MM.1S (cell line): ENCODE results near the gene GNAI2.

ENCODE experiments used
- EZH2 ChIP-seq: fragments of 300-600 bp; sonication (generic); optimal IDR thresholded peaks from 2 replicates; pipeline ENCODE3; 2017; ENCODE audit warnings: low read depth, mild to moderate bottlenecking, antibody characterized with exemption, low read length, mixed read lengths
- EZH2phosphoT487 ChIP-seq: fragments of 300-600 bp; sonication (generic); IDR thresholded peaks from 2 replicates; pipeline ENCODE4 v1.6.1; 2018; ENCODE audit warnings: antibody characterized with exemption, low read length
- TF ChIP-seq, protein P1 (sequence below): fragments of 300-600 bp; sonication (generic); IDR thresholded peaks from 2 replicates; pipeline ENCODE4 v1.5.1; 2016; ENCODE audit warnings: antibody characterized with exemption, low read length, mixed read lengths

GRCh38 chr3:50245831-50246516 is 10.0 kb downstream of the GNAI2 start:
- no peak for TF ChIP-seq EZH2
- TF ChIP-seq, protein P1, sequence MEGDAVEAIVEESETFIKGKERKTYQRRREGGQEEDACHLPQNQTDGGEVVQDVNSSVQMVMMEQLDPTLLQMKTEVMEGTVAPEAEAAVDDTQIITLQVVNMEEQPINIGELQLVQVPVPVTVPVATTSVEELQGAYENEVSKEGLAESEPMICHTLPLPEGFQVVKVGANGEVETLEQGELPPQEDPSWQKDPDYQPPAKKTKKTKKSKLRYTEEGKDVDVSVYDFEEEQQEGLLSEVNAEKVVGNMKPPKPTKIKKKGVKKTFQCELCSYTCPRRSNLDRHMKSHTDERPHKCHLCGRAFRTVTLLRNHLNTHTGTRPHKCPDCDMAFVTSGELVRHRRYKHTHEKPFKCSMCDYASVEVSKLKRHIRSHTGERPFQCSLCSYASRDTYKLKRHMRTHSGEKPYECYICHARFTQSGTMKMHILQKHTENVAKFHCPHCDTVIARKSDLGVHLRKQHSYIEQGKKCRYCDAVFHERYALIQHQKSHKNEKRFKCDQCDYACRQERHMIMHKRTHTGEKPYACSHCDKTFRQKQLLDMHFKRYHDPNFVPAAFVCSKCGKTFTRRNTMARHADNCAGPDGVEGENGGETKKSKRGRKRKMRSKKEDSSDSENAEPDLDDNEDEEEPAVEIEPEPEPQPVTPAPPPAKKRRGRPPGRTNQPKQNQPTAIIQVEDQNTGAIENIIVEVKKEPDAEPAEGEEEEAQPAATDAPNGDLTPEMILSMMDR, result peak; percentile 93
- TF ChIP-seq EZH2phosphoT487, result no peak
